Mesenchymal stem cell (in vitro differentiated cells and primary cell): ENCODE measurements around the gene IPP.
"Not testable (repeated sequence)": the region's sequence is repeated elsewhere in the genome, so short reads cannot be mapped to it uniquely, and the experiment has no call there.

Source experiments
- DNase-seq: peaks from one replicate; pipeline ENCODE4 v3.0.0-alpha.2; 2013
- H2AFZ ChIP-seq: one replicate; pipeline ENCODE4 v1.6.1; 2013; ENCODE audit warnings: low read depth, mild to moderate bottlenecking, control low read depth, inconsistent platforms, low read length, moderate library complexity
- H2AK5ac ChIP-seq: 2 replicates; pipeline ENCODE4 v1.6.1; 2013; ENCODE audit warnings: low read length, moderate library complexity, mild to moderate bottlenecking, inconsistent platforms; ENCODE audit not compliant: severe bottlenecking
- H2BK120ac ChIP-seq: one replicate; pipeline ENCODE4 v1.6.1; 2013; ENCODE audit warnings: low read depth, mild to moderate bottlenecking, inconsistent platforms, low read length, moderate library complexity
- H2BK12ac ChIP-seq, 2 experiments: one replicate each; pipeline ENCODE4 v1.6.1; 2013; ENCODE audit warnings: inconsistent platforms in 2 of 2, low read length in 2 of 2, mild to moderate bottlenecking in 2 of 2, moderate library complexity in 2 of 2, control low read depth in 1 of 2
- H2BK15ac ChIP-seq: one replicate; pipeline ENCODE4 v1.6.1; 2013; ENCODE audit warnings: mild to moderate bottlenecking, low read depth, inconsistent platforms; ENCODE audit not compliant: poor library complexity, severe bottlenecking
- H2BK5ac ChIP-seq: 2 replicates; pipeline ENCODE4 v1.6.1; 2013; ENCODE audit warnings: low read depth, mild to moderate bottlenecking, low read length, control low read depth, inconsistent platforms; ENCODE audit not compliant: poor library complexity, severe bottlenecking
- H3K14ac ChIP-seq, 2 experiments: one replicate each; pipeline ENCODE4 v1.6.1; 2013; ENCODE audit warnings: inconsistent platforms in 2 of 2, low read length in 2 of 2, control low read depth in 1 of 2, mild to moderate bottlenecking in 1 of 2, moderate library complexity in 1 of 2
- H3K18ac ChIP-seq, 2 experiments: one replicate each; pipeline ENCODE4 v1.6.1; 2013; ENCODE audit warnings: inconsistent platforms in 2 of 2, low read length in 2 of 2, control low read depth in 1 of 2, low read depth in 1 of 2, mild to moderate bottlenecking in 1 of 2
- H3K23ac ChIP-seq, 2 experiments: one replicate each; pipeline ENCODE4 v1.6.1; 2013; ENCODE audit warnings: inconsistent platforms in 2 of 2, low read length in 2 of 2, mild to moderate bottlenecking in 2 of 2, moderate library complexity in 2 of 2, control low read depth in 1 of 2
- H3K27ac ChIP-seq: 2 replicates; pipeline ENCODE4 v1.5.1; 2013; ENCODE audit warnings: mild to moderate bottlenecking, moderate library complexity, low read length, control low read depth, inconsistent platforms; ENCODE audit not compliant: poor library complexity, severe bottlenecking
- H3K27me3 ChIP-seq, 2 experiments: 2 replicates each; pipeline versions ENCODE4 v1.6.1 to v1.7.0; 2013; ENCODE audit warnings: low read length in 2 of 2, mild to moderate bottlenecking in 2 of 2, moderate library complexity in 2 of 2, control low read depth in 1 of 2, inconsistent platforms in 1 of 2; ENCODE audit not compliant: control insufficient read depth in 1 of 2, insufficient read depth in 1 of 2
- H3K36me3 ChIP-seq, 2 experiments: 2 replicates each; pipeline versions ENCODE4 v1.6.1 to v1.7.0; 2013; ENCODE audit warnings: low read length in 2 of 2, control low read depth in 1 of 2, inconsistent platforms in 1 of 2, low read depth in 1 of 2, mild to moderate bottlenecking in 1 of 2; ENCODE audit not compliant: insufficient read depth in 2 of 2, control insufficient read depth in 1 of 2
- H3K4ac ChIP-seq, 2 experiments: one replicate each; pipeline ENCODE4 v1.6.1; 2013; ENCODE audit warnings: inconsistent platforms in 2 of 2, low read length in 2 of 2, mild to moderate bottlenecking in 2 of 2, moderate library complexity in 2 of 2, control low read depth in 1 of 2, low read depth in 1 of 2
- H3K4me1 ChIP-seq: 2 replicates; pipeline ENCODE4 v1.6.1; 2013; ENCODE audit warnings: low read depth, low read length, control low read depth; ENCODE audit not compliant: control insufficient read depth, insufficient read depth
- H3K4me2 ChIP-seq: 2 replicates; pipeline ENCODE4 v1.6.1; 2013; ENCODE audit warnings: low read length, mild to moderate bottlenecking, inconsistent platforms; ENCODE audit not compliant: poor library complexity, severe bottlenecking
- H3K4me3 ChIP-seq, 2 experiments: 2 replicates each; pipeline versions ENCODE4 v1.5.1 to v1.7.0; 2013; ENCODE audit warnings: low read length in 2 of 2, mild to moderate bottlenecking in 2 of 2, control low read depth in 1 of 2, low read depth in 1 of 2; ENCODE audit not compliant: insufficient read depth in 1 of 2
- H3K79me1 ChIP-seq: replicated peaks from 2 replicates; pipeline ENCODE4 v1.6.1; 2013; ENCODE audit warnings: mild to moderate bottlenecking, control low read depth, low read length, inconsistent platforms; ENCODE audit not compliant: poor library complexity, severe bottlenecking
- H3K9ac ChIP-seq: 2 replicates; pipeline ENCODE4 v1.7.0; 2013; ENCODE audit warnings: mild to moderate bottlenecking, low read length, moderate library complexity
- H3K9me3 ChIP-seq: 2 replicates; pipeline ENCODE4 v1.7.0; 2013; ENCODE audit warnings: mild to moderate bottlenecking, low read length; ENCODE audit not compliant: control insufficient read depth
- H4K8ac ChIP-seq: one replicate; pipeline ENCODE4 v1.6.1; 2013; ENCODE audit warnings: inconsistent platforms, mild to moderate bottlenecking, low read length, moderate library complexity
- H4K91ac ChIP-seq: one replicate; pipeline ENCODE4 v1.6.1; 2013; ENCODE audit warnings: mild to moderate bottlenecking, low read length, inconsistent platforms
- WGBS: methylation state at CpG from one replicate; pipeline ENCODE4 v1.1.7; 2013; ENCODE audit warnings: mixed read lengths; 5-methylcytosine and 5-hydroxymethylcytosine counted together

Gene IPP

GRCh38 chr1:45739641-45740156, 10.8 kb downstream of the IPP start:
- not testable (repeated sequence) for H4K8ac ChIP-seq, H3K9ac ChIP-seq, H3K79me1 ChIP-seq, H3K4me3 ChIP-seq, H2BK120ac ChIP-seq, H3K4me1 ChIP-seq, H2BK5ac ChIP-seq, H2AK5ac ChIP-seq, DNase-seq, H3K27me3 ChIP-seq, H4K91ac ChIP-seq, H2BK15ac ChIP-seq, H3K18ac ChIP-seq, H3K14ac ChIP-seq, H2AFZ ChIP-seq, H2BK12ac ChIP-seq, H3K23ac ChIP-seq, H3K9me3 ChIP-seq, H3K27ac ChIP-seq, H3K4me2 ChIP-seq, H3K4ac ChIP-seq
- H3K36me3 ChIP-seq, result peaks cover 3 to 27% of the 10 kb centered on the region in 2 experiments
- 100% methylated on average over 1 of the region's 5 CpGs for WGBS

GRCh38 chr1:45739137-45739536, 11.3 kb downstream of the IPP start:
- Histone ChIP-seq H2AK5ac (no peak overlapping the region), H2BK12ac (no peak overlapping the region), H3K36me3 (peaks cover 3 to 24% of the 10 kb centered on the region in 2 experiments), H3K79me1 (peaks cover 13% of the 10 kb centered on the region), H3K27ac (no peak overlapping the region), H3K4me1 (no peaks in the 10 kb centered on the region), H3K23ac (no peak overlapping the region), H2BK15ac (no peak overlapping the region), H2BK5ac (no peak overlapping the region), H3K14ac (no peak overlapping the region), H3K4me2 (no peak overlapping the region), H3K9ac (no peak overlapping the region), H3K4me3 (no peak overlapping the region), H3K9me3 (no peaks in the 10 kb centered on the region), H3K18ac (no peak overlapping the region), H4K8ac (no peak overlapping the region), H3K4ac (no peak overlapping the region), H3K27me3 (no peaks in the 10 kb centered on the region), H2BK120ac (no peak overlapping the region), H2AFZ (no peak overlapping the region), H4K91ac (no peak overlapping the region)
- no peak for DNase-seq
- WGBS, result 100% methylated on average over 1 of the region's 4 CpGs

- no peak overlapping the region for H3K23ac ChIP-seq
- no peak overlapping the region for H3K27ac ChIP-seq
- H2BK120ac ChIP-seq, result no peak overlapping the region
- no peak overlapping the region for H3K4ac ChIP-seq
- peaks cover 7% of the 10 kb centered on the region for H3K79me1 ChIP-seq
- peaks cover 2 to 21% of the 10 kb centered on the region in 2 experiments for H3K36me3 ChIP-seq
- H4K8ac ChIP-seq, result no peak overlapping the region
- no peak overlapping the region for H2AFZ ChIP-seq
- H2BK5ac ChIP-seq, result no peak overlapping the region
- no peak overlapping the region for H3K9ac ChIP-seq
- no peak overlapping the region for H2BK15ac ChIP-seq
- H3K4me1 ChIP-seq, result no peaks in the 10 kb centered on the region
- H3K18ac ChIP-seq, result no peak overlapping the region
- no peak overlapping the region for H3K4me2 ChIP-seq
- DNase-seq, result no peak
- H2BK12ac ChIP-seq, result no peak overlapping the region
- no peaks in the 10 kb centered on the region for H3K27me3 ChIP-seq
- 100% methylated on average over 1 of the region's 1 CpG for WGBS
- H3K9me3 ChIP-seq, result no peaks in the 10 kb centered on the region
- H2AK5ac ChIP-seq, result no peak overlapping the region
- H3K14ac ChIP-seq, result no peak overlapping the region
- H4K91ac ChIP-seq, result no peak overlapping the region
- no peak overlapping the region for H3K4me3 ChIP-seq
Observed at GRCh38 chr1:45730780-45731319, 19.6 kb downstream of the IPP start.

GRCh38 chr1:45730075-45730779, 20.2 kb downstream of the IPP start:
- no peak overlapping the region for H3K4me2 ChIP-seq
- no peak overlapping the region for H3K4me3 ChIP-seq
- no peak overlapping the region for H2AK5ac ChIP-seq
- H2BK12ac ChIP-seq, result no peak overlapping the region
- 83% methylated on average over 2 of the region's 3 CpGs for WGBS
- H3K79me1 ChIP-seq, result peaks cover 7% of the 10 kb centered on the region
- H3K27ac ChIP-seq, result no peak overlapping the region
- H3K14ac ChIP-seq, result no peak overlapping the region
- no peaks in the 10 kb centered on the region for H3K9me3 ChIP-seq
- H4K91ac ChIP-seq, result no peak overlapping the region
- no peak overlapping the region for H2BK15ac ChIP-seq
- no peaks in the 10 kb centered on the region for H3K4me1 ChIP-seq
- H3K18ac ChIP-seq, result no peak overlapping the region
- H3K36me3 ChIP-seq, result peaks cover 2 to 21% of the 10 kb centered on the region in 2 experiments
- no peak overlapping the region for H3K9ac ChIP-seq
- no peak overlapping the region for H3K23ac ChIP-seq
- no peak overlapping the region for H2BK120ac ChIP-seq
- H2BK5ac ChIP-seq, result no peak overlapping the region
- H4K8ac ChIP-seq, result no peak overlapping the region
- no peaks in the 10 kb centered on the region for H3K27me3 ChIP-seq
- H3K4ac ChIP-seq, result no peak overlapping the region
- no peak overlapping the region for H2AFZ ChIP-seq
- no peak for DNase-seq
